Right lobe of liver (tissue), 6 donors: ENCODE measurements around the gene GABBR1. TPM values are rescaled to one million over a fixed set of nuclear protein-coding genes. Genes with fewer than 3 reads are reported as not detected.

Experiments used
- ATAC-seq, 4 donors: fragments of 200-7000 bp; cut with Tn5 transposase; one replicate each; pipeline ENCODE4 v1.9.1; 2020; ENCODE audit warnings: mild to moderate bottlenecking in 4 of 4, moderate library complexity in 4 of 4
- DNase-seq, 3 donors: peaks; one replicate each; pipeline ENCODE4 v3.0.0-alpha.2; 2020
- H3K27ac ChIP-seq, 3 donors: fragments of 200-600 bp; one replicate each; pipeline ENCODE4 v1.8.0; 2022
- H3K27me3 ChIP-seq, 2 donors: fragments of 200-600 bp; one replicate each; pipeline ENCODE4 v1.8.0; 2022
- H3K36me3 ChIP-seq, 4 donors: fragments of 200-600 bp; sonication (generic) in 1 of 4; one replicate each; pipeline versions ENCODE4 v1.5.1 to v1.8.0; 2017 to 2022; ENCODE audit warnings: control low read depth in 1 of 4
- H3K4me1 ChIP-seq, 4 donors: fragments of 200-600 bp; sonication (generic) in 1 of 4; one replicate each; pipeline versions ENCODE4 v1.5.1 to v1.8.0; 2017 to 2022; ENCODE audit warnings: control low read depth in 1 of 4
- H3K4me3 ChIP-seq, 3 donors: fragments of 200-600 bp; one replicate each; pipeline ENCODE4 v1.8.0; 2022
- H3K9me3 ChIP-seq, 4 donors: fragments of 200-600 bp; sonication (generic) in 1 of 4; one replicate each; pipeline versions ENCODE4 v1.5.1 to v1.8.0; 2017 to 2022; ENCODE audit warnings: control low read depth in 1 of 4
- CTCF ChIP-seq, 4 donors: fragments of 200-600 bp in 3 of 4; fragments of 450-650 bp in 1 of 4; IDR thresholded peaks; one replicate each; pipeline versions ENCODE4 v1.5.1 to v1.8.0; 2016 to 2022; ENCODE audit warnings: antibody characterized with exemption in 4 of 4, mild to moderate bottlenecking in 2 of 4
- POLR2A ChIP-seq: fragments of 450-650 bp; IDR thresholded peaks from one replicate; pipeline ENCODE4 v1.6.1; 2017; ENCODE audit warnings: antibody characterized with exemption, mild to moderate bottlenecking
- WGBS: methylation state at CpG from one replicate; pipeline ENCODE4 v1.1.6; 2018; ENCODE audit warnings: low coverage, low lambda C conversion rate; ENCODE audit not compliant: insufficient coverage; ENCODE audit errors: missing lambda C conversion rate; 5-methylcytosine and 5-hydroxymethylcytosine counted together
- intact Hi-C, 2 donors: fragments of 100-400 bp; cut with DNase I; formaldehyde crosslinking; loops; one replicate each; pipeline versions ENCODE4 v1.11.2 to v1.14.1; 2022
- total RNA-seq, 6 experiments: library from RNA; depleted of rRNA in 2 of 6; stranded (reverse); fragments of >200 nt in 2 of 6; fragmentation: NEBNext Ultra II Directional in 3 of 6; extraction: Animal tissue kit (Norgen Biotek cat#: 25700) in 3 of 6; gene quantifications; one replicate each; pipeline versions ENCODE4 v1.1.0 to v1.2.4, GENCODE V29; 2016 to 2023
- donor health status: DM: no; HTN: yes; CAD: no.
- donor health status: DM: no; HTN: no; CAD: no.
- donor health status: DM: no; HTN: no; CAD: no.
- donor health status: DM: no; HTN: yes; CAD: no.
- donor health status: DM: no; HTN: yes; CAD: no.

Gene GABBR1
- total RNA-seq, 6 experiments from 2014 or later = 2.4 to 5.6 (median 4.9) TPM

DNA sequence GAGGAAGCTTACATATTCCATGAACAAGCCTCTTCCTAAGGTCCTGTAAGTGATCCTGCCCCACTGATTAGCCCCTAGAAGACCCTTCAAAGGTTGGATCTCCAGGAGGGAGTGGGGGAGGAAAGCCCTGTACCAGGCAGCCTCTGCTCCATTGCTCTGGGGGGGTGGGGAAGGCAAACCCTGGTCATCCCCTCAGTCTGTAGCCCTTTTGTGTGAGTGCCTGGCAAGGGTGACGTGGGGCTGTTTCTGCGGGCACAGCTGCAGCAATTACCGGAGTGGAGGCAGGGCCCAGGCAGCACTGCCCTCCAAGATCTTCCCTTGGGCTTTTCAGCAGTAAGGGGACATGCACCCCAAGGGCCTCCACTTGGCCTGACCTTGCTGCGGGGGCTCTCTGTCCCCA is 23.8 kb upstream of the GABBR1 start, which contains the start of gene MOG:
Gene MOG (plus strand): TSS at position 295 of the 400 bp plus-strand sequence. CDS start 118 bp downstream, outside the sequence.
- Histone ChIP-seq H3K9me3 (no peaks in the 10 kb centered on the region), H3K27ac (no peak within 1 kb of the TSS), H3K4me1 (no peaks in the 10 kb centered on the region), H3K4me3 (no peak within 1 kb of the TSS), H3K27me3 (no peaks in the 10 kb centered on the region), H3K36me3 (no peaks in the 10 kb centered on the region)
- DNase-seq (no peak), ATAC-seq (no peak)
- intact Hi-C loops = no loop called here
- 64% methylated on average over 1 of the region's 4 CpGs for WGBS
- TF ChIP-seq POLR2A = no peak
- TF ChIP-seq CTCF (IDR thresholded peaks at IDR 0.05) = no peak

- no peak overlapping the region for H3K27ac ChIP-seq
- H3K4me3 ChIP-seq = no peak overlapping the region
- WGBS = 42% methylated on average over 2 of the region's 2 CpGs
- TF ChIP-seq CTCF (IDR thresholded peaks at IDR 0.05) = no peak
- no peak for TF ChIP-seq POLR2A
- H3K4me1 ChIP-seq = no peaks in the 10 kb centered on the region
- ATAC-seq = no peak
- intact Hi-C loops = no loop called here
- DNase-seq = no peak
- no peaks in the 10 kb centered on the region for H3K27me3 ChIP-seq
- no peaks in the 10 kb centered on the region for H3K36me3 ChIP-seq
- H3K9me3 ChIP-seq = no peaks in the 10 kb centered on the region
These were observed 23.2 kb upstream of the GABBR1 start for GRCh38 chr6:29656157-29656556.

DNA sequence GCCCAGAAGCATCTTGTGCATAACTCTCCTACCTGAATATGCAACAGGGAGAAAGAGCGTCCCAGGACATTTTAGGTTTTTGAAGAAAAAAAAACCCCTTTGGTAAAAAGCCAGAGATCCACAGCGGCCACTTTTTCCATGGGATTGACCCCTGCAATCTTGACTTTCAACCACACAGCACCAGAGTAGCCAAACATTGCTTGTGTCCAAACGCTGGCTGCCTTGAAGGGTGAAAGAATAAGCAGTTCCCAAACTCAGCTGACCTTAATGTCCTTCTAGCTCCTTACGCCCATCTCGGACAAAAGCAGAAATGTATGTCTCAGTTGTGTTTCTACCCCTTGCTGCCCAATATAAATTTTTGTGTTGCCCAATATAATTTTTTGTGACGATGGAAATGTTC is 22.7 kb upstream of the GABBR1 start:
- Histone ChIP-seq H3K36me3 (no peaks in the 10 kb centered on the region), H3K4me1 (no peaks in the 10 kb centered on the region), H3K9me3 (no peaks in the 10 kb centered on the region), H3K4me3 (no peak overlapping the region), H3K27ac (no peak overlapping the region), H3K27me3 (no peaks in the 10 kb centered on the region)
- WGBS = 56% methylated on average over 6 of the region's 6 CpGs
- ATAC-seq (no peak), DNase-seq (no peak)
- intact Hi-C loops = no loop called here
- TF ChIP-seq POLR2A = no peak
- no peak for TF ChIP-seq CTCF (IDR thresholded peaks at IDR 0.05)

DNA sequence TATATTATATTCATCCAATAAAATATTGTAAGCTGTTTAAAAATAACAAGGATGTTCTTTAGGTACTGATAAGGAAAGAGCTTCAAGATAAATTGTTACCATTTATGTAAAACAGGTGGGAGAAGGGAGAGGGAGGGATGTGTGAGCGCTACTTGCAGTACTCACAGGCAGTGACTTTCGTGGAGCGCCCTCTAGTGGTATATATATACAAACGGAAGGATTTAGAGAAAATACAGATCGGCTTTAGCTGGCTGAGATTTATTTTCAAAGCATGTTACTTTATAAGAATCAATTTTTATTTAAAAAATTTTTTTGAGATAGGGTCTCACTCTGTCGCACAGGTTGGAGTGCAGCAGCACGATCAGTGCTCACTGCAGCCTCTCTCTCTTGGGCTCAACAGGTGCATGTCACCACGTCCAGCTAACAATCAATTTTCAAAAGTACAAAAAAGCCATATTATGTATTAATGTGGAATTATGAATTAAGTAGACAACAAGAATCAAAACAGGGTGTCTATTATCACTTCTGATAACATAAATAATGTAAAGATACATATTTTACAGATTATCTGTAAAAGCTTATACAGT is 20.6 kb upstream of the GABBR1 start:
- intact Hi-C loops = no loop called here
- 10% methylated on average over 8 of the region's 8 CpGs for WGBS
- DNase-seq (no peak), ATAC-seq (peak; percentile 26 to 42 (median 32))
- no peaks in the 10 kb centered on the region for H3K36me3 ChIP-seq
- no peak overlapping the region for H3K27ac ChIP-seq
- peaks cover 0 to 3% (median 0%) of the 10 kb centered on the region in 4 donors for H3K4me1 ChIP-seq
- TF ChIP-seq POLR2A = no peak
- peak; percentile 36 to 85 (median 82) for TF ChIP-seq CTCF (IDR thresholded peaks at IDR 0.05)
- no peaks in the 10 kb centered on the region for H3K27me3 ChIP-seq
- no peak overlapping the region for H3K4me3 ChIP-seq
- no peaks in the 10 kb centered on the region for H3K9me3 ChIP-seq
